HL-60 (cell line): ENCODE results near the gene PNCK.
"Not testable (repeated sequence)": the region's sequence is repeated elsewhere in the genome, so short reads cannot be mapped to it uniquely, and the experiment has no call there.

Source experiments
- DNase-seq, 2 experiments: peaks; one replicate each; pipeline ENCODE4 v3.0.0-alpha.2; 2010 to 2020; ENCODE audit warnings: low read depth in 1 of 2, low spot score in 1 of 2
- H3K27ac ChIP-seq: fragments of 250-450 bp; sonication (Bioruptor Pico); replicated peaks from 2 replicates; pipeline ENCODE4 v1.5.1; 2020; ENCODE audit warnings: mild to moderate bottlenecking, moderate library complexity
- H3K27me3 ChIP-seq: fragments of 250-450 bp; sonication (Bioruptor Pico); 2 replicates; pipeline ENCODE4 v1.5.1; 2021; ENCODE audit warnings: mild to moderate bottlenecking, moderate library complexity; ENCODE audit not compliant: insufficient read depth, poor library complexity, severe bottlenecking
- H3K4me3 ChIP-seq: replicated peaks from 2 replicates; pipeline ENCODE4 v1.5.1; 2011; ENCODE audit warnings: mild to moderate bottlenecking, control low read depth, low read length; ENCODE audit not compliant: insufficient read depth
- CTCF ChIP-seq: IDR thresholded peaks from one replicate; pipeline ENCODE4 v1.5.1; 2011; ENCODE audit warnings: low read length, control low read depth, inconsistent platforms; ENCODE audit not compliant: insufficient read depth
- GABPA ChIP-seq: IDR thresholded peaks from 2 replicates; pipeline ENCODE4 v1.6.1; 2012; ENCODE audit warnings: low read depth
- POLR2AphosphoS5 ChIP-seq: IDR thresholded peaks from 2 replicates; pipeline ENCODE4 v1.6.1; 2012; ENCODE audit warnings: low read depth
- SPI1 ChIP-seq: IDR thresholded peaks from 2 replicates; pipeline ENCODE4 v1.6.1; 2012; ENCODE audit warnings: low read depth, mild to moderate bottlenecking, borderline replicate concordance
- TF ChIP-seq, protein P1 (sequence below): IDR thresholded peaks from 2 replicates; pipeline ENCODE4 v1.6.1; 2012; ENCODE audit warnings: low read depth; ENCODE audit not compliant: insufficient replicate concordance

PNCK gene

DNA sequence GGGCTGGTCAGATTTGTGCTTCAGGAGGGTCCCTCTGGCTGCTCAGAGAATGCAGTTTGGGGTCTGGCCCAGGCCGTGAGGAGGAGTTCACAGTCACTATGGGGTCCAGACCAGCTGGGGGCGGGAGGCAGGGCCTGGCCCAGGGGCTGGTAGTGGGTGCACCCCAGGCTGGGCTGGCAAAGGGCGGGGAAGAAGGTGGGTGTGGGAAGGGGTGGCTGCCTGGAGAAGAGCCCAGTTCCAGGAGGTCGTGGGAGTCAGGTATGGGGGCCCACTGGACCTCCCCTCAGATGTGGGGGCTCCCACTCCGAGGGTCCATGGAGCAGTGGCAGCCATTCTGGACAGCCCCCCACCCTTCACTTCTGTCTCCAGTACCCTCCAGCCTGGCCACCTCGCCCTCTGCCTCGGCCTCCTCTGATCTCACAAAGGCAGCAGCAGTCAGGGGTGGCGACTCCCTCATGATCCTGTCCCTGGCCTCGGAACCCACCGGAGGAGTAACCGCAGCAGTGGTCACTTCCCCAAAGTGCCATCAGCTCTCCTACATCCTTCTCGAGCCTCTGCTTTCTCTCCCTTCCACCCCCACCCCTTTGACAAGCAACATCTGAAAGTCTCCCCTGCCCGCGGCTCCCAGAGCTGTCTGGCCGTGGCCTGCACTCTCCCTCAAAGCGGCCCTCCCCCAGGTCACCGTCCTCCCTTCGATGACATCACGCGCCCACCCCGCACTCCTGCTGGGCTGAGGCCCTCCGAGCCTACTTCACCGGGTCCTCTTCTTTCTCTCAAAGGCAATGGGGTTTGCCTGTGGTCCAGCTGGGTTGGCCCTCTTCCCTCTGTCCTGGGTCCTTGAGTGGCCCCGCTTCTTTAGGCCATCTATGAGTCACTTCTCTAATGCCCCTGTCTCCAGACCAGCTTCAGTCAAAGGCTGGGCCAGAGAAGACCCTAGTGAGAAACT lies 12.4 kb upstream of the PNCK start:
- no peak for DNase-seq
- TF ChIP-seq, protein P1, sequence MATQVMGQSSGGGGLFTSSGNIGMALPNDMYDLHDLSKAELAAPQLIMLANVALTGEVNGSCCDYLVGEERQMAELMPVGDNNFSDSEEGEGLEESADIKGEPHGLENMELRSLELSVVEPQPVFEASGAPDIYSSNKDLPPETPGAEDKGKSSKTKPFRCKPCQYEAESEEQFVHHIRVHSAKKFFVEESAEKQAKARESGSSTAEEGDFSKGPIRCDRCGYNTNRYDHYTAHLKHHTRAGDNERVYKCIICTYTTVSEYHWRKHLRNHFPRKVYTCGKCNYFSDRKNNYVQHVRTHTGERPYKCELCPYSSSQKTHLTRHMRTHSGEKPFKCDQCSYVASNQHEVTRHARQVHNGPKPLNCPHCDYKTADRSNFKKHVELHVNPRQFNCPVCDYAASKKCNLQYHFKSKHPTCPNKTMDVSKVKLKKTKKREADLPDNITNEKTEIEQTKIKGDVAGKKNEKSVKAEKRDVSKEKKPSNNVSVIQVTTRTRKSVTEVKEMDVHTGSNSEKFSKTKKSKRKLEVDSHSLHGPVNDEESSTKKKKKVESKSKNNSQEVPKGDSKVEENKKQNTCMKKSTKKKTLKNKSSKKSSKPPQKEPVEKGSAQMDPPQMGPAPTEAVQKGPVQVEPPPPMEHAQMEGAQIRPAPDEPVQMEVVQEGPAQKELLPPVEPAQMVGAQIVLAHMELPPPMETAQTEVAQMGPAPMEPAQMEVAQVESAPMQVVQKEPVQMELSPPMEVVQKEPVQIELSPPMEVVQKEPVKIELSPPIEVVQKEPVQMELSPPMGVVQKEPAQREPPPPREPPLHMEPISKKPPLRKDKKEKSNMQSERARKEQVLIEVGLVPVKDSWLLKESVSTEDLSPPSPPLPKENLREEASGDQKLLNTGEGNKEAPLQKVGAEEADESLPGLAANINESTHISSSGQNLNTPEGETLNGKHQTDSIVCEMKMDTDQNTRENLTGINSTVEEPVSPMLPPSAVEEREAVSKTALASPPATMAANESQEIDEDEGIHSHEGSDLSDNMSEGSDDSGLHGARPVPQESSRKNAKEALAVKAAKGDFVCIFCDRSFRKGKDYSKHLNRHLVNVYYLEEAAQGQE, result no peak
- TF ChIP-seq GABPA (no peak), CTCF (no peak), POLR2AphosphoS5 (no peak), SPI1 (no peak)
- Histone ChIP-seq H3K27me3 (no peaks in the 10 kb centered on the region), H3K4me3 (no peak overlapping the region), H3K27ac (no peak overlapping the region)

DNA sequence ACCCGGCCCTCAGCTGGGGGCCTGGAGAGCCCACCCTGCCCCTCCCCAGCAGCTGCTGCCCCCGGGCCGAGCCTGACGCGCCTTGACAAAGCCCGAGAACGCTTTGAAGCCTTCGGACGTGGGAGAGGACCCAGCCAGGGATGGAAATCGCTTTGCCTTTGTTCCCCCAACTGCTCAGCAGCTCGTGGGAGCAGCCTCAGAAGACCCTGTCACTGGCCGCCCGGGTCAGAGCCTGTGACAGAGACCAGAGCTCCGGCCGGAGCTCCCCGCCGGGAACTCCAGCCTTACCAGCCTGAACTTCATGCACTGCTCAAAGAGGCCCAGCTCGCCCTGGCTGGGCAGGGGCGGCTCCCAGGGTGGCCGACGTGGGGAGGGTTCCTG lies 11.5 kb upstream of the PNCK start:
- Histone ChIP-seq H3K4me3 (no peak overlapping the region), H3K27me3 (no peaks in the 10 kb centered on the region), H3K27ac (no peak overlapping the region)
- TF ChIP-seq POLR2AphosphoS5, result no peak
- TF ChIP-seq SPI1, result no peak
- DNase-seq, result no peak

DNA sequence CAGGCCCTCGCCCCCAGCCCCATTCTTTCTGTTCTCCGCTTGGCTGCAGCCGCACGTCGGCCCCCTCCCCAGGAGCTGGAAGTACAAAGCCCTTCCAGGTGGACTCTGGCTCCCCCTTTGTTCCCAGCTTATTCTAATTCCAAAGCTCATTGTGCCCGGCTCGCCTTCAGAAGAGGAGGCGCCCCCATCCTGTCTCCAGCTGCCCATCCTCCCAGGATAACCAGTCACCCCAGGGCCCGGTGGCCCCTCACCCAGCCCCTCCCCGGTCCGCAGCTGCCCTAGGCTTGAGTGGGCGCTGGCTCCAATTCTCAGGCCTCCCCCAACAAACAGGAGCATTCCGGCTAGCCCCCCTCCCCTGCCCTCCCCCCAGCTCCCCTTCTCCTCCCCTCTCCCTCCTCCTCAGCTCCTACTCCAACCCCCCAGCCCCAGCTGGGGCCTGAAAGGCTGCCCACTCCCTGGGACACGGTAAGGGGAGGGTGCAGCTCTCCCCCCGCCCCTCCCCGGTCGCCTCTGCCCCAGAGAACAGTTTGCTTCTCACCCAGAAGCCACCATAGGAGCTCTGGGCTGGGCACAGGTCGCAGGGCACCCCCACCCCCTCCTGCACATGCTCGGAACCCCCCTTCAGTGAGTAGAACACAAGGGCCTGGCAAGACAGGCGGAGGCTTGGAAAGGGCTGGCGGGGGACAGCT lies 11.0 kb upstream of the PNCK start:
- no peak for TF ChIP-seq SPI1
- TF ChIP-seq CTCF, result no peak
- TF ChIP-seq POLR2AphosphoS5, result no peak
- TF ChIP-seq GABPA, result no peak
- TF ChIP-seq, protein P1, result no peak
- Histone ChIP-seq H3K27ac (no peak overlapping the region), H3K27me3 (no peaks in the 10 kb centered on the region), H3K4me3 (no peak overlapping the region)
- DNase-seq, result no peak

DNA sequence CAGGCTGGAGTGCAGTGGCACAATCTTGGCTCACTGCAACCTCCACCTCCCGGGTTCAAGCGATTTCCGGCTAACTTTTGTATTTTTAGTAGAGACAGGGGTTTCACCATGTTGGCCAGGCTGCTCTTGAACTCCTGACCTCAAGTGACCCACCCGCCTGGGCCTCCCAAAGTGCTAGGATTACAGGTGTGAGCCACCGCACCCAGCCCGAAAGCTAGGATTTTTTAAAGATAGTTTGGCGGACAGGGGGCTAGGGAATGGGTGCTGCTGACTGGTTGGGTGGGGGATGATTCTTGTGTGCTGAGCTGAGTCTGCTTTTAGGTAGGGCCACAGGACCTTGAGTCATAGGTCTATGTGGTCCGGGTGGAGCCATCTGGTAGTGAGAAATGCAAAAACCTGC lies 9.9 kb upstream of the PNCK start:
- not testable (repeated sequence) for H3K27ac ChIP-seq, DNase-seq, H3K27me3 ChIP-seq, H3K4me3 ChIP-seq
